SK-N-SH treated with all-trans-retinoic acid at 6 μM for 48 hours (cell line): Measurements from ENCODE around the gene S100Z.

Experiments used
- SNAI2 ChIP-seq: fragments of 250-450 bp; sonication (Bioruptor Pico); IDR thresholded peaks from 2 replicates; pipeline ENCODE4 v1.5.0; 2020; ENCODE audit warnings: mild to moderate bottlenecking, moderate library complexity
- ZNF8 ChIP-seq: fragments of 450-650 bp; formaldehyde crosslinking; IDR thresholded peaks from 2 replicates; pipeline ENCODE4 v1.5.0; 2020; ENCODE audit warnings: mild to moderate bottlenecking, moderate library complexity
- TF ChIP-seq, protein P1 (sequence below): fragments of 250-450 bp; sonication (Bioruptor Pico); IDR thresholded peaks from 2 replicates; pipeline ENCODE4 v1.8.0; 2020; ENCODE audit warnings: mild to moderate bottlenecking, moderate library complexity, borderline replicate concordance
- TF ChIP-seq, protein P2 (sequence below): fragments of 250-450 bp; sonication (Bioruptor Pico); IDR thresholded peaks from 2 replicates; pipeline ENCODE4 v1.5.1; 2021; ENCODE audit warnings: mild to moderate bottlenecking, moderate library complexity

GRCh38 chr5:76908166-76908565, 58.4 kb downstream of the S100Z start:
- TF ChIP-seq SNAI2 (CRISPR knock-in tag) (no peak), ZNF8 (CRISPR knock-in tag) (no peak)
- TF ChIP-seq, protein P1, sequence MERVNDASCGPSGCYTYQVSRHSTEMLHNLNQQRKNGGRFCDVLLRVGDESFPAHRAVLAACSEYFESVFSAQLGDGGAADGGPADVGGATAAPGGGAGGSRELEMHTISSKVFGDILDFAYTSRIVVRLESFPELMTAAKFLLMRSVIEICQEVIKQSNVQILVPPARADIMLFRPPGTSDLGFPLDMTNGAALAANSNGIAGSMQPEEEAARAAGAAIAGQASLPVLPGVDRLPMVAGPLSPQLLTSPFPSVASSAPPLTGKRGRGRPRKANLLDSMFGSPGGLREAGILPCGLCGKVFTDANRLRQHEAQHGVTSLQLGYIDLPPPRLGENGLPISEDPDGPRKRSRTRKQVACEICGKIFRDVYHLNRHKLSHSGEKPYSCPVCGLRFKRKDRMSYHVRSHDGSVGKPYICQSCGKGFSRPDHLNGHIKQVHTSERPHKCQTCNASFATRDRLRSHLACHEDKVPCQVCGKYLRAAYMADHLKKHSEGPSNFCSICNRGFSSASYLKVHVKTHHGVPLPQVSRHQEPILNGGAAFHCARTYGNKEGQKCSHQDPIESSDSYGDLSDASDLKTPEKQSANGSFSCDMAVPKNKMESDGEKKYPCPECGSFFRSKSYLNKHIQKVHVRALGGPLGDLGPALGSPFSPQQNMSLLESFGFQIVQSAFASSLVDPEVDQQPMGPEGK (CRISPR knock-in tag) = no peak
- TF ChIP-seq, protein P2, sequence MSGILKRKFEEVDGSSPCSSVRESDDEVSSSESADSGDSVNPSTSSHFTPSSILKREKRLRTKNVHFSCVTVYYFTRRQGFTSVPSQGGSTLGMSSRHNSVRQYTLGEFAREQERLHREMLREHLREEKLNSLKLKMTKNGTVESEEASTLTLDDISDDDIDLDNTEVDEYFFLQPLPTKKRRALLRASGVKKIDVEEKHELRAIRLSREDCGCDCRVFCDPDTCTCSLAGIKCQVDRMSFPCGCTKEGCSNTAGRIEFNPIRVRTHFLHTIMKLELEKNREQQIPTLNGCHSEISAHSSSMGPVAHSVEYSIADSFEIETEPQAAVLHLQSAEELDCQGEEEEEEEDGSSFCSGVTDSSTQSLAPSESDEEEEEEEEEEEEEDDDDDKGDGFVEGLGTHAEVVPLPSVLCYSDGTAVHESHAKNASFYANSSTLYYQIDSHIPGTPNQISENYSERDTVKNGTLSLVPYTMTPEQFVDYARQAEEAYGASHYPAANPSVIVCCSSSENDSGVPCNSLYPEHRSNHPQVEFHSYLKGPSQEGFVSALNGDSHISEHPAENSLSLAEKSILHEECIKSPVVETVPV (CRISPR knock-in tag) = no peak
